Mesenchymal stem cell (in vitro differentiated cells and primary cell): ENCODE measurements around the gene KIR3DL1. TPM values are rescaled to one million over a fixed set of nuclear protein-coding genes. Genes with fewer than 3 reads are reported as not detected.
"Not testable (repeated sequence)": the region's sequence is repeated elsewhere in the genome, so short reads cannot be mapped to it uniquely, and the experiment has no call there.

Experiments used
- DNase-seq: peaks from one replicate; pipeline ENCODE4 v3.0.0-alpha.2; 2013
- H2AFZ ChIP-seq: one replicate; pipeline ENCODE4 v1.6.1; 2013; ENCODE audit warnings: low read depth, mild to moderate bottlenecking, control low read depth, inconsistent platforms, low read length, moderate library complexity
- H2AK5ac ChIP-seq: 2 replicates; pipeline ENCODE4 v1.6.1; 2013; ENCODE audit warnings: low read length, moderate library complexity, mild to moderate bottlenecking, inconsistent platforms; ENCODE audit not compliant: severe bottlenecking
- H2BK120ac ChIP-seq: one replicate; pipeline ENCODE4 v1.6.1; 2013; ENCODE audit warnings: low read depth, mild to moderate bottlenecking, inconsistent platforms, low read length, moderate library complexity
- H2BK12ac ChIP-seq, 2 experiments: one replicate each; pipeline ENCODE4 v1.6.1; 2013; ENCODE audit warnings: inconsistent platforms in 2 of 2, low read length in 2 of 2, mild to moderate bottlenecking in 2 of 2, moderate library complexity in 2 of 2, control low read depth in 1 of 2
- H2BK15ac ChIP-seq: one replicate; pipeline ENCODE4 v1.6.1; 2013; ENCODE audit warnings: mild to moderate bottlenecking, low read depth, inconsistent platforms; ENCODE audit not compliant: poor library complexity, severe bottlenecking
- H2BK5ac ChIP-seq: 2 replicates; pipeline ENCODE4 v1.6.1; 2013; ENCODE audit warnings: low read depth, mild to moderate bottlenecking, low read length, control low read depth, inconsistent platforms; ENCODE audit not compliant: poor library complexity, severe bottlenecking
- H3K14ac ChIP-seq, 2 experiments: one replicate each; pipeline ENCODE4 v1.6.1; 2013; ENCODE audit warnings: inconsistent platforms in 2 of 2, low read length in 2 of 2, control low read depth in 1 of 2, mild to moderate bottlenecking in 1 of 2, moderate library complexity in 1 of 2
- H3K18ac ChIP-seq, 2 experiments: one replicate each; pipeline ENCODE4 v1.6.1; 2013; ENCODE audit warnings: inconsistent platforms in 2 of 2, low read length in 2 of 2, control low read depth in 1 of 2, low read depth in 1 of 2, mild to moderate bottlenecking in 1 of 2
- H3K23ac ChIP-seq, 2 experiments: one replicate each; pipeline ENCODE4 v1.6.1; 2013; ENCODE audit warnings: inconsistent platforms in 2 of 2, low read length in 2 of 2, mild to moderate bottlenecking in 2 of 2, moderate library complexity in 2 of 2, control low read depth in 1 of 2
- H3K27ac ChIP-seq: 2 replicates; pipeline ENCODE4 v1.5.1; 2013; ENCODE audit warnings: mild to moderate bottlenecking, moderate library complexity, low read length, control low read depth, inconsistent platforms; ENCODE audit not compliant: poor library complexity, severe bottlenecking
- H3K27me3 ChIP-seq, 2 experiments: 2 replicates each; pipeline versions ENCODE4 v1.6.1 to v1.7.0; 2013; ENCODE audit warnings: low read length in 2 of 2, mild to moderate bottlenecking in 2 of 2, moderate library complexity in 2 of 2, control low read depth in 1 of 2, inconsistent platforms in 1 of 2; ENCODE audit not compliant: control insufficient read depth in 1 of 2, insufficient read depth in 1 of 2
- H3K36me3 ChIP-seq, 2 experiments: 2 replicates each; pipeline versions ENCODE4 v1.6.1 to v1.7.0; 2013; ENCODE audit warnings: low read length in 2 of 2, control low read depth in 1 of 2, inconsistent platforms in 1 of 2, low read depth in 1 of 2, mild to moderate bottlenecking in 1 of 2; ENCODE audit not compliant: insufficient read depth in 2 of 2, control insufficient read depth in 1 of 2
- H3K4ac ChIP-seq, 2 experiments: one replicate each; pipeline ENCODE4 v1.6.1; 2013; ENCODE audit warnings: inconsistent platforms in 2 of 2, low read length in 2 of 2, mild to moderate bottlenecking in 2 of 2, moderate library complexity in 2 of 2, control low read depth in 1 of 2, low read depth in 1 of 2
- H3K4me1 ChIP-seq: 2 replicates; pipeline ENCODE4 v1.6.1; 2013; ENCODE audit warnings: low read depth, low read length, control low read depth; ENCODE audit not compliant: control insufficient read depth, insufficient read depth
- H3K4me2 ChIP-seq: 2 replicates; pipeline ENCODE4 v1.6.1; 2013; ENCODE audit warnings: low read length, mild to moderate bottlenecking, inconsistent platforms; ENCODE audit not compliant: poor library complexity, severe bottlenecking
- H3K4me3 ChIP-seq, 2 experiments: 2 replicates each; pipeline versions ENCODE4 v1.5.1 to v1.7.0; 2013; ENCODE audit warnings: low read length in 2 of 2, mild to moderate bottlenecking in 2 of 2, control low read depth in 1 of 2, low read depth in 1 of 2; ENCODE audit not compliant: insufficient read depth in 1 of 2
- H3K79me1 ChIP-seq: replicated peaks from 2 replicates; pipeline ENCODE4 v1.6.1; 2013; ENCODE audit warnings: mild to moderate bottlenecking, control low read depth, low read length, inconsistent platforms; ENCODE audit not compliant: poor library complexity, severe bottlenecking
- H3K9ac ChIP-seq: 2 replicates; pipeline ENCODE4 v1.7.0; 2013; ENCODE audit warnings: mild to moderate bottlenecking, low read length, moderate library complexity
- H3K9me3 ChIP-seq: 2 replicates; pipeline ENCODE4 v1.7.0; 2013; ENCODE audit warnings: mild to moderate bottlenecking, low read length; ENCODE audit not compliant: control insufficient read depth
- H4K8ac ChIP-seq: one replicate; pipeline ENCODE4 v1.6.1; 2013; ENCODE audit warnings: inconsistent platforms, mild to moderate bottlenecking, low read length, moderate library complexity
- H4K91ac ChIP-seq: one replicate; pipeline ENCODE4 v1.6.1; 2013; ENCODE audit warnings: mild to moderate bottlenecking, low read length, inconsistent platforms
- WGBS: methylation state at CpG from one replicate; pipeline ENCODE4 v1.1.7; 2013; ENCODE audit warnings: mixed read lengths; 5-methylcytosine and 5-hydroxymethylcytosine counted together
- polyA plus RNA-seq, 2 experiments: library from polyadenylated mRNA; stranded (reverse); fragments of 200-250 nt; gene quantifications; one replicate each; pipeline ENCODE4 v1.2.3, GENCODE V29; 2013

KIR3DL1 gene
- not detected for polyA plus RNA-seq (2013, experiment 1 of 2)
- polyA plus RNA-seq (2013, experiment 2 of 2): not detected

DNA sequence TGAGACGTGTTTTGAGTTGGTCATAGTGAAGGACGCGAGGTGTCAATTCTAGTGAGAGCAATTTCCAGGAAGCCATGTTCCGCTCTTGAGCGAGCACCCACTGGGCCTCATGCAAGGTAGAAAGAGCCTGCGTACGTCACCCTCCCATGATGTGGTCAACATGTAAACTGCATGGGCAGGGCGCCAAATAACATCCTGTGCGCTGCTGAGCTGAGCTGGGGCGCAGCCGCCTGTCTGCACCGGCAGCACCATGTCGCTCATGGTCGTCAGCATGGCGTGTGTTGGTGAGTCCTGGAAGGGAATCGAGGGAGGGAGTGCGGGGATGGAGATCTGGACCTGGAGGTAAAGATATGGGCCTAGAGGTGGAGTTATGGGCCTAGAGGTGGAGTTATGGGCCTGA is at the start of gene KIR3DL1:
TSS of gene KIR3DL1 (plus strand) at position 218 of the 400 bp plus-strand sequence.
- WGBS: 84% methylated on average over 13 of the region's 17 CpGs
- not testable (repeated sequence) for DNase-seq

DNA sequence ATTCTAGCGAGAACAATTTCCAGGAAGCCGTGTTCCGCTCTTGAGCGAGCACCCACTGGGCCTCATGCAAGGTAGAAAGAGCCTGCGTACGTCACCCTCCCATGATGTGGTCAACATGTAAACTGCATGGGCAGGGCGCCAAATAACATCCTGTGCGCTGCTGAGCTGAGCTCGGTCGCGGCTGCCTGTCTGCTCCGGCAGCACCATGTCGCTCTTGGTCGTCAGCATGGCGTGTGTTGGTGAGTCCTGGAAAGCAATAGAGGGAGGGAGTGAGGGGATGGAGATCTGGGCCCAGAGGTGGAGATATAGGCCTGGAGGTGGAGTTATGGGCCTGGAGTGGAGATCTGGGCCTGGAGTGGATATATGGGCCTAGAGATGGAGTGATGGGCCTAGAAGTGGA is 46.6 kb upstream of the KIR3DL1 start, which contains the start of gene KIR2DL1:
TSS of gene KIR2DL1 (plus strand) at position 148 of the 400 bp plus-strand sequence. CDS start at position 206, 58 bp downstream.
- H3K9me3 ChIP-seq, H3K14ac ChIP-seq, H3K18ac ChIP-seq, H2BK12ac ChIP-seq, H3K4me2 ChIP-seq, H3K23ac ChIP-seq, H2BK120ac ChIP-seq, H3K4me3 ChIP-seq, H2BK15ac ChIP-seq, H3K9ac ChIP-seq, H3K36me3 ChIP-seq, H4K8ac ChIP-seq, H4K91ac ChIP-seq, H3K27me3 ChIP-seq, H2AFZ ChIP-seq, H3K79me1 ChIP-seq, DNase-seq, H2BK5ac ChIP-seq, H3K4ac ChIP-seq, H3K4me1 ChIP-seq, H3K27ac ChIP-seq, H2AK5ac ChIP-seq: not testable (repeated sequence)
- 93% methylated on average over 15 of the region's 15 CpGs for WGBS

More for the DNA sequence above, at the start of gene KIR3DL1:
- H3K4ac ChIP-seq, H2BK120ac ChIP-seq, H2BK5ac ChIP-seq, H3K9me3 ChIP-seq, H3K4me1 ChIP-seq, H3K4me3 ChIP-seq, H3K14ac ChIP-seq, H3K27me3 ChIP-seq, H4K91ac ChIP-seq, H3K36me3 ChIP-seq, H3K18ac ChIP-seq, H2BK12ac ChIP-seq, H3K23ac ChIP-seq, H3K4me2 ChIP-seq, H3K27ac ChIP-seq, H3K79me1 ChIP-seq, H2AFZ ChIP-seq, H3K9ac ChIP-seq, H4K8ac ChIP-seq, H2BK15ac ChIP-seq, H2AK5ac ChIP-seq: not testable (repeated sequence)

DNA sequence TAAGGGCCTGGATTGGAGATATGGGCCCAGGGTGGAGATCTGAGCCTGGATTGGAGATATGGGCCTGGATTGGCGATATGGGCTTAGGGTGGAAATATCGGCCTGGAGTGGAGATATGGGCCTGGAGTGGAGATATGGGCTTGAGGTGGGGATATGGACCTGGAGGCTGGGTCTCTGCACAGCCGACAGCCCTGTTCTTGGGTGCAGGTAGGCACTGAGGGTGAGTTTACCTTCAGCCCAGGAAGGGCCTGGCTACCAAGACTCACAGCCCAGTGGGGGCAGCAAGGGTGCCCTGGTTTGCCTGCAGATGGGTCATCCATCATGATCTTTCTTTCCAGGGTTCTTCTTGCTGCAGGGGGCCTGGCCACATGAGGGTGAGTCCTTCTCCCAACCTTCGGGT is 45.8 kb upstream of the KIR3DL1 start:
- H4K91ac ChIP-seq, H3K4me2 ChIP-seq, H3K9me3 ChIP-seq, H3K27ac ChIP-seq, H2AK5ac ChIP-seq, H4K8ac ChIP-seq, DNase-seq, H3K4me1 ChIP-seq, H3K14ac ChIP-seq, H3K18ac ChIP-seq, H3K4ac ChIP-seq, H3K23ac ChIP-seq, H3K27me3 ChIP-seq, H2BK5ac ChIP-seq, H3K9ac ChIP-seq, H3K4me3 ChIP-seq, H3K36me3 ChIP-seq, H2BK12ac ChIP-seq, H2BK15ac ChIP-seq, H3K79me1 ChIP-seq, H2BK120ac ChIP-seq, H2AFZ ChIP-seq: not testable (repeated sequence)
- WGBS: 74% methylated on average over 4 of the region's 4 CpGs

DNA sequence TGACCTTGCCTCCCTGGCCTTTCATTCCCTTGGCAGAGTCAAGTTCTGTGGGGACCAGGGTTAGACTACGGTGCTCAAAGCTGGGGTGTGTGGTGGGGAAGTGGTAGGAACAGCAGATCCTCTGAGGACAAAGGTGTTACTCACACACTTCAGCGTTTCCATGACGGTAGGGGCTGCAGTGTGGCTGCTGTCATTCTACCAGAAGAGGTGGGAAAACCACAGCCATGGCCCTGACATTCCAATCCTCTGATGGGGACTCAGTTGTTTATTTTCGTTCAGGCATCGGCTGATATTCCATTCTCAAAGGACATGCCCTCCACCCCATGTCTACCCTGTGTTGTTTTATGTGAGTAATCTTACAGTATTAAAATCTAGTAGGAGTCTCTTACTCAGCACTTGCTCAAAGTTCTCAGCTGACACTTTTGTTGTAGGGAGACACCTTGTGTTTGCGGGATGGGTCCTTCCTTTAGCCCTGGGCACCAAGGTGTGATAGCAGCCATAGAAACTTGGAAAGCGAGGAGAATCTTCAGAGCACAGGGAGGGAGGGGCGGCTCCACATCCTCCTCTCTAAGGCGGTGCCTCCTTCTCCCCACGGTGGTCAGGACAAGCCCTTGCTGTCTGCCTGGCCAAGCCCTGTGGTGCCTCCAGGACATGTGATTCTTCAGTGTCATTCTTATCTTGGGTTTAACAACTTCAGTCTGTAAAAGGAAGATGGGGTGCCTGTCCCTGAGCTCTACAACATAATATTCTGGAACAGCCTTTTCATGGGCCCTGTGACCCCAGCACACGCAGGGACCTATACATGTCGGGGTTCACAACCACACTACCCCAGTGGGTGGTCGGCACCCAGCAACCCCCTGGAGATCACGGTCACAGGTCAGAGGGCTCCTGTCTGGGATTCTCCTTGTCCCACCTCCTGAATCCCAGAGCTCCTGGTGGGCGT is 45.0 kb upstream of the KIR3DL1 start:
- not testable (repeated sequence) for H3K9me3 ChIP-seq, H2BK15ac ChIP-seq, H3K18ac ChIP-seq, H3K27ac ChIP-seq, H2BK120ac ChIP-seq, H4K91ac ChIP-seq, H3K14ac ChIP-seq, DNase-seq, H3K79me1 ChIP-seq, H3K23ac ChIP-seq, H3K27me3 ChIP-seq, H3K4me2 ChIP-seq, H2AK5ac ChIP-seq, H3K4me3 ChIP-seq, H3K4me1 ChIP-seq, H4K8ac ChIP-seq, H3K36me3 ChIP-seq, H2BK5ac ChIP-seq, H3K9ac ChIP-seq, H2AFZ ChIP-seq, H3K4ac ChIP-seq, H2BK12ac ChIP-seq
- WGBS: 67% methylated on average over 11 of the region's 15 CpGs
